Activated CD4-positive, alpha-beta T cell treated with anti-CD3 and anti-CD28 coated beads, Interleukin-2, amount 50 U/mL, for 4 hours (primary cell): ENCODE results near the gene RBM34.
"Not testable (repeated sequence)": the region's sequence is repeated elsewhere in the genome, so short reads cannot be mapped to it uniquely, and the experiment has no call there.

ENCODE experiments used
- DNase-seq, 2 experiments: peaks; one replicate each; pipeline ENCODE4 v3.0.0-alpha.2; 2020

Gene RBM34

DNA sequence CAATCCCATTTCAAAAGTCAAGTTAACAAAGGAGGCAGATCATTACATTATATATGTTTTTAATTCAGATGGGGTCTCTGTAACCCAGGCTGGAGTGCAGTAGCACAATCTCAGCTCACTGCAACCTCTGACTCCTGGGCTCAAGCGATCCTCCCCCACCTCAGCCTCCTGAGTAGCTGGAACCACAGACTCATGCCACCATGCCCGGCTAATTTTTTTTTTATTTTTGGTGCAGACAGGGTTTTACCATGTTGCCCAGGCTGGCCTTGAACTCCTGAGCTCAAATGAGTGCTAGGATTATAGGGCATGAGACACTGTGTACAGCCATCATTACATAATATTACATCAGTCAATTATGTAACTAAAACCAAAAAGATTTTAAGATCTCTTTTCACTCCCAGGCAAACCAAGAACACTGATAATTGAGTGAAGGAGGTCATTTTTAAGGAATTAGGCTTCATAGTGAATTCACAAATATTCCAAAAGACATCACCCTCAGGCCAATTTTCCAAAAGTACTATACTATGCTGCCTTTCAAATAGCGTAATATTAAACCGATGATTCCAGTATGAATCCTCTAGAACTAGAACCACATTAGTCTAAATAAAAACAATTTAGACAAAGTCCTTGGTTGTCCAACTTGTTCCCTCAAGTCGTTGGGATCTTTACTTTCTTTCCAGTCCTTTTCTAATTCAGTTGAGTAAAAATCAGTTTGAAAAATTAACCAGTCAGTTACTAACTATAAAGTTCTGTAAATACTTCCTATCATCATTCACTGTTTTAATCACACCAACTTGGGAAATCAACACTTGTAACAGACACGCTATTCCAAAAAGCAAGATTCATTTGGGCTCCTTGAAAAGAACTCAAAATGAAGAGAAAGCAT lies 48.5 kb downstream of the RBM34 start:
- DNase-seq = no peak

- no peak for DNase-seq
Measured at GRCh38 chr1:235111107-235111506, 49.9 kb downstream of the RBM34 start.

GRCh38 chr1:235108876-235109275 lies 52.2 kb downstream of the RBM34 start:
- no peak for DNase-seq

- no peak for DNase-seq
Measured at GRCh38 chr1:235108185-235108593, 52.9 kb downstream of the RBM34 start.

DNA sequence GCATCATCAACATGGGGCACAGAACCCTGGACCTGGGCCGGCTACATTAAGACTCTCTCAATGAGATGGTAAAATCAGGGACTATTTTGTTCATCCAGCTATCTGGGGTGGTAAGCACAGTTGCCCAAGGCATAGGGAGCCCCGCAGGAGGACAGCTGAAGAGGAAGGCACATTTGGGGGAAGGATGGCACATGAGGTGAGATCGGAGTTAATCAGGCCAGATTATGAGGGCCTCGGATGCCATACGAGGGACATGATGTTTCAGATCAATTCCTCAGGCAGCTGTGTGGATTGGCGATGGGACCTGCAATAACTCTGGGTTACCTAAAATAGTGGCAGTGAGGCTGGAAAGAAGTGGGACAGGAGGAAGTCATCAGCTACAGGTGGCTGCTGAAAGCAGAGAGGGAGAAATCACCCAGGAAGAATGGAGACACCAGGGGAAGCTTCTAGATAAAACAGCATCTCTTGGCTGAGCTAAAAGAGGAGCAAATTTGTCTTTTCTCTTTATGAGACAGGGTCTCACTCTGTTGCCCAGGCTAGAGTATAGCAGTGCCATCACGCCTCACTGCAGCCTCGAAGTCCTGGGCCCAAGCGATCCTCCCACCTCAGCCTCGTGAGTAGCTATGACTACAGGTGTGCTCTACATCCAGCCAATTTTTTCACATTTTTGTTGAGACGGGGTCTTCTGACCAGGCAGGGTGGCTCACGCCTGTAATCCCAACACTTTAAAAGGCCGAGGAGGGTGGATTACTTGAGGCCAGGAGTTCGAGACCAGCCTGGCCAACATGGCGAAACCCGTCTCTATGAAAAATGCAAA lies 53.5 kb downstream of the RBM34 start:
- no peak for DNase-seq

- no peak for DNase-seq
Measured at GRCh38 chr1:235106457-235106856, 54.6 kb downstream of the RBM34 start.

DNA sequence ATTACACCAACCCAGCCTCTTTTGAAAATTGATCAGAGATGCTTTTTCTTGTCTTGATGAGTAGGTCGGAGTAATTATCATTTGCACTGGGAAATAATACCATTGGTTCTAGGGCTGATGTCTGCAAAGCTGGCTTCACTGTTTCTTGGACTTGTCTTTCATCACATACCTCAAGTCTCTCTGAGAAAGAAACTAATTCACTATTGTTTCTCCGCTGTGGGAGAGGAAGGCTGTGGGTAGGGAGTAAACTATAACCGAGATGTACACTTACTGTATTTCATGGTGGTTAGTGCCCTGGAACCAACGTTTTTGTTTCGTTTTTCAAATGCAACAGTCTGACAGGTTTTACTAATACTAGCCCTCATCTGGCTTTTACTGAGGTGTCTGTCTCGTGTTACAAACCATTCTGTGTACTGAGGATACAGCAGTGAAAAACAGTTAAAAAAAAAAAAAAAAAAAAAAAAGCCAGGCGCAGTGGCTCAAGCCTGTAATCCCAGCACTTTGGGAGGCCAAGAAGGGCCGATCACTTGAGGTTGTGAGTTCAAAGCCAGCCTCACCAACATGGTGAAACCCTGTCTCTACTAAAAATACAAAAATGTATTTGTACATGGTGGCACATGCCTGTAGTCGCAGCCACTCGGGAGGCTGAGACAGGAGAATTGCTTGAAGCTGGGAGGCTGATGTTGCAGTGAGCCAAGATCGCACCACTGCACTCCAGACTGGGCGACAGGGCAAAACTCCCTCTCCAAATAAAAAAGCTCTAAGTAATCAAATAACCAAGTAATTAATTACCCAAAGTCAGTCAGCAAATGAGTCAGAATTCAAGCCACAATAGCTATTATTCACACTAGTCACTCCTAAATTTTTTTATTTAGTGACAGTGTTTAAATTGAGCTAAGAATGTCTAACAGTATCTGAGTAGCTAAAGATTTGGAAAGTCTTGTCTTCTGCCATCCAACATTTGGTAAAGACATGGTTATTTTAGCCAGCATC lies 55.7 kb downstream of the RBM34 start:
- DNase-seq = no peak

- DNase-seq = no peak
Measured at GRCh38 chr1:235102993-235103411, 58.0 kb downstream of the RBM34 start.

- no peak for DNase-seq
Measured at GRCh38 chr1:235102259-235102582, 58.8 kb downstream of the RBM34 start.

DNA sequence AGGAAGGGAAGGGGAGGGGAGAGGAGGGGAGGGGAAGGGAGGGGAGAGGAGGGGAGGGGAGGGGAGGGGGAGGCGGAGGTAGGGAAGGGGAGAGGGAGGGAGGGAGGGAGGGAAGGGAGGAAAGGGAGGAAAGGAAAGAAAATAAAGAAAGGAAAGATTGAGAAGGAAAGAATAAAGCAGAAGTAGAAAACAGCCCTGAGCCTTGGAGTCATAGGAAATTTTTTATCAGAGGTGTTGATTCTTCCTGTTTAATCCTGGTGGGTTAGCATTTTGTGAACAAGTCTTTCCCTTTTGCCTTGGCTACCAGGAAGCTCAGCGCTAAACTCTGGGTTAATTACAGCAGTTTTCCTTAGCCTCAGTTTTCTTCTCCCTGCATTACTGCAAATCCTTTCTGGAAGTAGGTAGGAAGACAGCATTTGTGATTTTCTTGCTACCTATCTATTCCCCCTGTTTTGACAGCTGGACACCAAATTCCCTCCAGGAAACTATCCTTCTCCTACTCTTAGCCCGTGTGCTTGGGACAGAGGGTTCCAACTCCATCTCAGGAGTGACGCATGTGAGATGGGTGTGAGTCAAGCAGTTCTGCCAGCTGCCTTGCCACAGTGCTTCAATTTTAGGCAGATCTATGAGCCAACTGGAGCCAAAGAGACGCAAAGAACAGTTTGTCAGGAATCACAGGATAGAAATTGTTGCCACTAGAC lies 59.3 kb downstream of the RBM34 start:
- DNase-seq = no peak

DNA sequence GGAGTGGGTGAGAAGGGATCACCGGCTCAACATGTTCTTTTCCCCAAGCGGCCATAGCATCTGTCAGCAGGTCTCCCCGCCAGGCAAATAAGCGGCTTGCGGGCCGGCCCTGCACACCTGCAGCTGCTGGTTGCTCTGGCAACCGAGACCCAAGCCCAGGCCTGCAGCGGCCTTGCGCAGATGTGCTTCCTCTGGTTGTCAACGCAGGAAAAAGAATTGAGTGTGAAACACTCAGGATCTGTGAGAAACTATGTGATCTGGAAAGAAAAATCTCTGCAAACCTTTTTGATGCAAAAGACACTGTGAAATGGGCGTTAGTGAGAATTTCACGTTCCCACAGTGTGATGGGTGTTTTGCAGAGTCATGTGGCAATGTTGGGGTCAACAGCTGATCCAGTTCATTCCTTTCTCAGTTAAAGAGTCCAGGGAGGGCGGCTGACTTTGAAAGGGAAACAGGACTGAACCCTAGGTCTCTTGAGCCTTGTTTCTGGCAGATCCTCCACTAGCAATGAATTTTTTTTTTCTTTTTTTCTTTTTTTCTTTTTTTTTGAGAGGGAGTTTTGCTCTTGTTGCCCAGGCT lies 60.8 kb downstream of the RBM34 start:
- no peak for DNase-seq

DNA sequence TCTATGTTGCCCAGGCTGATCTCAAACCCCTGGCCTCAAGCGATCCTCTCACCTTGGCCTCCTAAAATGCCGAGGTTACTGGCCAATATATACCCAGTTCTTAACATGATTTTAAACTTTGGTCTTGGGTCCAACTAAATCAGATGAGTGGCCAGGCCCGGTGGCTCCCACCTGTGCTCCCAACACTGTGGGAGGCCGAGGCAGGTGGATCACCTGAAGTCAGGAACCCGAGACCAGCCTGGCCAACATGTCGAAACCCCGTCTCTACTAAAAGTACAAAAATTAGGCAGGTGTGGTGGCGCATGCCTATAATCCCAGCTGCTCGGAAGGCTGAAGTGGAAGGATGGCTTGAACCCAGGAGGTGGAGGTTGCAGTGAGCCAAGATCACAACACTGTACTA lies 62.1 kb downstream of the RBM34 start:
- no peak for DNase-seq

DNA sequence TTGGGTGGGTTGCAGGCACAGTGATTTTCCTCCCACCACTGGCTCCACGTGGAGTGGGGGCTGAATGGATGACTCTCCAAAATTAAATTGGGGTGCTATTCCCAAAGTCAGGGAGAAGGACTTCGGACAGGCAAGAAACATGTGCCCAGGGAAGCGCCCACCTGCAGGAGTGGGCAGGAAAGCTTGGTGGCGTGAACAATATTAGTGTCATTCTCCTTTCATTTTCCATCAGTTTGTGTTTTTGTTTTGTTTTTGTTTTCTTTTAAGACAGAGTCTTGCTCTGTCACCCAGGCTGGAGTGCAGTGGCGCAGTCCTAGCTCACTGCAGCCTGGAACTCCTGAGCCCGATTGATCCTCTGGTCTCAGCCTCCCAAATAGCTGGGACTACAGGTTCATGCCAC lies 62.5 kb downstream of the RBM34 start:
- no peak for DNase-seq

- not testable (repeated sequence) for DNase-seq
Measured at GRCh38 chr1:235097501-235097900, 63.5 kb downstream of the RBM34 start.

- no peak for DNase-seq
Measured at GRCh38 chr1:235095938-235096562, 65.0 kb downstream of the RBM34 start.

- DNase-seq = peak; percentile 82 to 85
Measured at GRCh38 chr1:235093696-235094592, 67.1 kb downstream of the RBM34 start.

DNA sequence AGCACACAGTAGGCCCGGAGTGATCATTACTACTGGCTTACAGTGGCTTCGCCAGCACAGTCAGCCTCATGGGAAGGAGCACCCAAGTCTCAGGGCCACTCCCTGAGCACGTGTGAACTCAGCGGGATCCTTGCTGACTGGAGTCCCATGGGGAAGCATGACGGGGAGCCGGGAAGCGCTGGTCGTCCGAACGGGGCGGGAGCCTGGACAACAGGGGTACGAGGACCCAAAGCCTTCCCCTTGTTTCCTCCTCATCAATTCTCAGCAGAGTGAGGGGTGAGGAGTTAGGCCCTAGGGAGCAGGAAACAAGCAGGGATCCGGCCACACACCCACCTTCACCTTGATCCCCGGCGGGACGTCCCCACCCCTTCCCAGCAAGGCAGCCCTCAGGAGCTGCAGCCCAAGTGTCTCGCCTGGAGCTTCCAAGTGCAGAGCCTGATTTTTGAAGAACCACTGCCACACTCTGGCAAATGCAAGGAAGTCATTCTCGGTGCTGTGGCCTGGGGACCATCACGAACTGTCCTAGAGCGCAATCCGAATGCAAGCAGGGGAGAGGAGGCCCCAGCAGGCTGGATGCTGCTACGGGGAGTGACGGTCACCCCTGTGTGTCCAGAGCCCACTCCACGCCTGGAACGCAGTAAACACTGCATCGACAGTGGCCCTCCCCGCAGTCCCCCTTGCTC lies 67.9 kb downstream of the RBM34 start:
- no peak for DNase-seq

DNA sequence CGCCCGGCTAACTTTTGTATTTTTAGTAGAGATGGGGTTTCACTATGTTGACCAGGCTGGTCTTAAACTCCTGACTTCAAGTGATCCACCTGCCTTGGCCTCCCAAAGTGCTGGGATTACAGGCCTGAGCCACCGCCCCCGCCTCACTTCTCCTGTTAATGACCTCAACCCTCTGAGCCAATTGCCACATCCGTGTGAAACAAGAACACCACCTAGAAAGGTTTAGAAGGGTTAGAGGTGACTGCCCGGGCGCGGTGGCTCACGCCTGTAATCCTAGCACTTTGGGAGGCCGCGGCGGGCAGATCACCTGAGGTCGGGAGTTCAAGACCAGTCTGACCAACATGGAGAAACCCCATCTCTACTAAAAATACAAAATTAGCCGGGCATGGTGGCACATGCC lies 68.6 kb downstream of the RBM34 start:
- not testable (repeated sequence) for DNase-seq

GRCh38 chr1:235092045-235092406 lies 69.0 kb downstream of the RBM34 start:
- DNase-seq = not testable (repeated sequence)
